ENCODE data around the gene CRB1. TPM values are rescaled to one million over a fixed set of nuclear protein-coding genes. Genes with fewer than 3 reads are reported as not detected.

The CRB1 gene
- total RNA-seq, 1 experiment from 2014 or later = not detected

GRCh38 chr1:197235355-197235754 is 32.7 kb upstream of the CRB1 start:
- ATAC-seq (no peak), DNase-seq (ENCODE audit: low read depth, low spot score) (no peak)
- CTCF ChIA-PET = no interaction called here
- Histone ChIP-seq H3K9me3 (ENCODE audit: control insufficient read depth, insufficient read depth, low read depth, low read length) (no peaks in the 10 kb centered on the region), H3K27me3 (ENCODE audit: control insufficient read depth, insufficient read depth, low read length) (no peaks in the 10 kb centered on the region), H3K27ac (ENCODE audit: low read length) (no peak overlapping the region), H3K4me3 (ENCODE audit: low read depth in 2 of 2, low read length in 2 of 2) (no peak overlapping the region), H3K36me3 (ENCODE audit: control insufficient read depth, insufficient read depth, low read length) (no peaks in the 10 kb centered on the region; the same call in 1 of the 2 replicates), H3K4me1 (ENCODE audit: control insufficient read depth, insufficient read depth, low read length) (no peaks in the 10 kb centered on the region)
- intact Hi-C loops (cut with micrococcal nuclease; ENCODE audit: unreplicated experiment) (no loop called here), in situ Hi-C loops (cut with HindIII; ENCODE audit: low pct_unique_long_range_greater_than_20kb, low sequenced_read_pairs) (no loop called here)
- POLR2A ChIA-PET = no interaction called here
- BruUV-seq (replicated peaks) = no TSS peak
- TF ChIP-seq CTCF (IDR thresholded peaks at IDR 0.05) (no peak), TCF7L2 (IDR thresholded peaks at IDR 0.05; ENCODE audit: low read depth, low read length) (no peak), SIN3A (IDR thresholded peaks at IDR 0.05; ENCODE audit: borderline replicate concordance, insufficient read depth, low read depth, low read length) (no peak), REST (IDR thresholded peaks at IDR 0.05; ENCODE audit: insufficient read depth in 1 of 2, low read depth in 2 of 2, low read length in 1 of 2) (no peak), POLR2AphosphoS5 (IDR thresholded peaks at IDR 0.05; ENCODE audit: low read depth, low read length) (no peak)

- ChIA-PET CTCF (no interaction called here), POLR2A (no interaction called here)
- Histone ChIP-seq H3K4me1 (ENCODE audit: control insufficient read depth, insufficient read depth, low read length) (no peaks in the 10 kb centered on the region), H3K27ac (ENCODE audit: low read length) (no peak overlapping the region), H3K9me3 (ENCODE audit: control insufficient read depth, insufficient read depth, low read depth, low read length) (no peaks in the 10 kb centered on the region), H3K4me3 (ENCODE audit: low read depth in 2 of 2, low read length in 2 of 2) (no peak overlapping the region), H3K27me3 (ENCODE audit: control insufficient read depth, insufficient read depth, low read length) (no peaks in the 10 kb centered on the region), H3K36me3 (ENCODE audit: control insufficient read depth, insufficient read depth, low read length) (no peaks in the 10 kb centered on the region)
- in situ Hi-C loops (cut with HindIII; ENCODE audit: low pct_unique_long_range_greater_than_20kb, low sequenced_read_pairs) (no loop called here), intact Hi-C loops (cut with micrococcal nuclease; ENCODE audit: unreplicated experiment) (no loop called here)
- ATAC-seq (no peak), DNase-seq (ENCODE audit: low read depth, low spot score) (no peak)
- TF ChIP-seq SIN3A (IDR thresholded peaks at IDR 0.05; ENCODE audit: borderline replicate concordance, insufficient read depth, low read depth, low read length) (no peak), REST (IDR thresholded peaks at IDR 0.05; ENCODE audit: insufficient read depth in 1 of 2, low read depth in 2 of 2, low read length in 1 of 2) (no peak), TCF7L2 (IDR thresholded peaks at IDR 0.05; ENCODE audit: low read depth, low read length) (no peak), POLR2AphosphoS5 (IDR thresholded peaks at IDR 0.05; ENCODE audit: low read depth, low read length) (no peak)
- no TSS peak for BruUV-seq (replicated peaks)
Observed at GRCh38 chr1:197247465-197247864, 20.6 kb upstream of the CRB1 start.

All from Panc1 (cell line).